ENCODE measurements around the gene NXPE1. TPM values are rescaled to one million over a fixed set of nuclear protein-coding genes. Genes with fewer than 3 reads are reported as not detected.

Gene NXPE1
- total RNA-seq, 6 experiments from 2014 or later = not detected

DNA sequence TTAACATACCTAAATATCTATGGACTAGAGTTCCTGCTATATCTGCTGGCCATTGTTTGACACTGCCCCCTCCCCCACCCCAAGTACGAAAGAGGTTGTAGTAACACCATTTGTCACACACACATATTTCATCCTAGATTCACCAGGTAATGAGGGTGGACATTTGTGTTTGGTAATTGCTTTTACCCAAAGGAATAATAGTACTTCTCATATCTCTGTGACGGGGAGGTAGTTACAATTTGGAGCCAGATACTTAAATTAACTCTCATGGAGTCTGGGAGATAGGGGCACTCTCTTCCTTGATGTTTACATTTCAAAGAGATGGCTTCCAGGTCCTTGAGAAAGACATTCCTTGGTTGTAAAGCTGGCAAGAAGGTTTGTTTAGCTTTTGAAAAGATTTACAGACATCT is 81.7 kb downstream of the NXPE1 start:
- Histone ChIP-seq H3K9me3 (no peaks in the 10 kb centered on the region), H3K27ac (no peak overlapping the region), H3K27me3 (no peaks in the 10 kb centered on the region), H3K36me3 (no peaks in the 10 kb centered on the region), H3K4me1 (no peaks in the 10 kb centered on the region), H3K4me3 (no peak overlapping the region)
- intact Hi-C loops (cut with DNase I) = no loop called here
- no peak for ATAC-seq
- 20% methylated on average over 2 of the region's 2 CpGs for WGBS (ENCODE audit: insufficient coverage, low coverage, low lambda C conversion rate, missing lambda C conversion rate)
- no peak for DNase-seq
- TF ChIP-seq POLR2A (IDR thresholded peaks at IDR 0.05) = no peak
- TF ChIP-seq, protein P1, sequence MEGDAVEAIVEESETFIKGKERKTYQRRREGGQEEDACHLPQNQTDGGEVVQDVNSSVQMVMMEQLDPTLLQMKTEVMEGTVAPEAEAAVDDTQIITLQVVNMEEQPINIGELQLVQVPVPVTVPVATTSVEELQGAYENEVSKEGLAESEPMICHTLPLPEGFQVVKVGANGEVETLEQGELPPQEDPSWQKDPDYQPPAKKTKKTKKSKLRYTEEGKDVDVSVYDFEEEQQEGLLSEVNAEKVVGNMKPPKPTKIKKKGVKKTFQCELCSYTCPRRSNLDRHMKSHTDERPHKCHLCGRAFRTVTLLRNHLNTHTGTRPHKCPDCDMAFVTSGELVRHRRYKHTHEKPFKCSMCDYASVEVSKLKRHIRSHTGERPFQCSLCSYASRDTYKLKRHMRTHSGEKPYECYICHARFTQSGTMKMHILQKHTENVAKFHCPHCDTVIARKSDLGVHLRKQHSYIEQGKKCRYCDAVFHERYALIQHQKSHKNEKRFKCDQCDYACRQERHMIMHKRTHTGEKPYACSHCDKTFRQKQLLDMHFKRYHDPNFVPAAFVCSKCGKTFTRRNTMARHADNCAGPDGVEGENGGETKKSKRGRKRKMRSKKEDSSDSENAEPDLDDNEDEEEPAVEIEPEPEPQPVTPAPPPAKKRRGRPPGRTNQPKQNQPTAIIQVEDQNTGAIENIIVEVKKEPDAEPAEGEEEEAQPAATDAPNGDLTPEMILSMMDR (IDR thresholded peaks at IDR 0.05) = no peak

DNA sequence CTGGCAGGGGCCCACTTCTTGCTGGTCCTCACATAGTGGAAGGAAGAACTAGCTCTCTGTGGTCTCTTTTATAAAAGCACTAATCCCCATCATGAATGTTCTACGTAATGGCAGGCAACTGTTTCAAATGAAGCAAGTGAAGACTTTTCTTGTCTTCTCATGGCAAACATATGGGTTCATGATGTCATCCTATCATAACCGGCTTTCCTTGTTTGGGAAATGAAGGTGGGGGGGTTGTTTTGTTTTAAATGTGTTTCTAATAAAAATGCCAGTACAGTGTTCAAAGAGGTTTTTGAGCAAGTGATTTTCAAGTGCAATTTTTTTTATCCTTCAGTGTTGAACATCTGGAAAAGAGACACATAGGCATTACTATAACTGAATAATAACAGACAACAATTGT is 87.0 kb downstream of the NXPE1 start:
- Histone ChIP-seq H3K9me3 (no peaks in the 10 kb centered on the region), H3K36me3 (no peaks in the 10 kb centered on the region), H3K4me3 (no peak overlapping the region), H3K27me3 (no peaks in the 10 kb centered on the region), H3K27ac (no peak overlapping the region), H3K4me1 (no peaks in the 10 kb centered on the region)
- TF ChIP-seq, protein P1 (IDR thresholded peaks at IDR 0.05) = no peak
- no peak for TF ChIP-seq POLR2A (IDR thresholded peaks at IDR 0.05)
- DNase-seq (no peak), ATAC-seq (no peak)
- 87% methylated on average over 2 of the region's 2 CpGs for WGBS (ENCODE audit: insufficient coverage, low coverage, low lambda C conversion rate, missing lambda C conversion rate)
- intact Hi-C loops (cut with DNase I) = no loop called here

Small RNAs within 50 kb of the gene (small RNA-seq; reads per million reads assigned to genes)
- 0 reads per million in 2 experiments for gene RF01210

Other genes starting within 250 kb of the NXPE1 start
- gene C11orf71, start 159.4 kb downstream of the NXPE1 start, total RNA-seq = 10 to 100 TPM in 3 of 6 experiments, 1 to 10 TPM in 3; 4.9 to 13.4 (median 8.6) TPM
- gene RBM7, start 159.2 kb downstream of the NXPE1 start, total RNA-seq = 10 to 100 TPM; 10.5 to 27.3 (median 15.3) TPM
- gene REXO2, start 120.4 kb downstream of the NXPE1 start, total RNA-seq = 10 to 100 TPM; 25.8 to 73.9 (median 37.0) TPM
- not detected for gene NXPE4, start 35.9 kb upstream of the NXPE1 start, total RNA-seq
- gene NXPE2, start 118.6 kb upstream of the NXPE1 start, total RNA-seq = not detected

All from right lobe of liver (tissue), 6 donors.